Measurements from ENCODE around the gene STK39.

GRCh38 chr2:168146892-168147810 is 100.2 kb downstream of the STK39 start:
- TF ChIP-seq CTCF (optimal IDR thresholded peaks at IDR 0.05 in 1 of 3, IDR thresholded peaks at IDR 0.05 in 1 of 3, conservative IDR thresholded peaks at IDR 0.05 in 1 of 3; ENCODE audit: extremely low read depth in 1 of 3, insufficient read depth in 2 of 3, low read length in 3 of 3) = no peak
- TF ChIP-seq EZH2 (IDR thresholded peaks at IDR 0.05; ENCODE audit: low read length) = no peak
